ENCODE data around the gene ABCA7. TPM values are rescaled to one million over a fixed set of nuclear protein-coding genes. Genes with fewer than 3 reads are reported as not detected.

Gene ABCA7
- total RNA-seq, 1 donor from 2014 or later: 16.3 TPM

GRCh38 chr19:995051-995827 lies 44.7 kb upstream of the ABCA7 start:
- no peak for TF ChIP-seq CTCF (IDR thresholded peaks at IDR 0.05; ENCODE audit: unreplicated experiment)
- no peaks in the 10 kb centered on the region for H3K4me1 Mint-ChIP-seq (ENCODE audit: unreplicated experiment)
- H3K9me3 Mint-ChIP-seq (ENCODE audit: unreplicated experiment): no peaks in the 10 kb centered on the region
- no peak overlapping the region for H3K27ac Mint-ChIP-seq (ENCODE audit: unreplicated experiment)
- peaks cover 20% of the 10 kb centered on the region for H3K27me3 Mint-ChIP-seq (ENCODE audit: unreplicated experiment)
- no peak for DNase-seq (ENCODE audit: low spot score)
- H3K36me3 Mint-ChIP-seq (ENCODE audit: low read depth, unreplicated experiment): no peaks in the 10 kb centered on the region
- H3K4me3 Mint-ChIP-seq (ENCODE audit: unreplicated experiment): no peak overlapping the region

GRCh38 chr19:996051-996838 lies 43.7 kb upstream of the ABCA7 start:
- Mint-ChIP-seq H3K9me3 (ENCODE audit: unreplicated experiment) (no peaks in the 10 kb centered on the region), H3K4me3 (ENCODE audit: unreplicated experiment) (no peak overlapping the region), H3K4me1 (ENCODE audit: unreplicated experiment) (no peaks in the 10 kb centered on the region), H3K36me3 (ENCODE audit: low read depth, unreplicated experiment) (no peaks in the 10 kb centered on the region), H3K27ac (ENCODE audit: unreplicated experiment) (peak overlapping the region; percentile 24), H3K27me3 (ENCODE audit: unreplicated experiment) (peaks cover 20% of the 10 kb centered on the region)
- TF ChIP-seq CTCF (IDR thresholded peaks at IDR 0.05; ENCODE audit: unreplicated experiment): no peak
- no peak for DNase-seq (ENCODE audit: low spot score)

GRCh38 chr19:998064-998463 lies 41.8 kb upstream of the ABCA7 start:
- no peak for DNase-seq (ENCODE audit: low spot score)
- no peak overlapping the region for H3K4me3 Mint-ChIP-seq (ENCODE audit: unreplicated experiment)
- peaks cover 21% of the 10 kb centered on the region for H3K27me3 Mint-ChIP-seq (ENCODE audit: unreplicated experiment)
- no peak overlapping the region for H3K27ac Mint-ChIP-seq (ENCODE audit: unreplicated experiment)
- peaks cover 4% of the 10 kb centered on the region for H3K36me3 Mint-ChIP-seq (ENCODE audit: low read depth, unreplicated experiment)
- no peak for TF ChIP-seq CTCF (IDR thresholded peaks at IDR 0.05; ENCODE audit: unreplicated experiment)
- no peaks in the 10 kb centered on the region for H3K4me1 Mint-ChIP-seq (ENCODE audit: unreplicated experiment)
- H3K9me3 Mint-ChIP-seq (ENCODE audit: unreplicated experiment): no peaks in the 10 kb centered on the region

- no peak for DNase-seq (ENCODE audit: low spot score)
- TF ChIP-seq CTCF (IDR thresholded peaks at IDR 0.05; ENCODE audit: unreplicated experiment): no peak
- no peak overlapping the region for H3K27ac Mint-ChIP-seq (ENCODE audit: unreplicated experiment)
- no peaks in the 10 kb centered on the region for H3K9me3 Mint-ChIP-seq (ENCODE audit: unreplicated experiment)
- H3K36me3 Mint-ChIP-seq (ENCODE audit: low read depth, unreplicated experiment): peaks cover 4% of the 10 kb centered on the region
- H3K4me1 Mint-ChIP-seq (ENCODE audit: unreplicated experiment): no peaks in the 10 kb centered on the region
- H3K4me3 Mint-ChIP-seq (ENCODE audit: unreplicated experiment): peak overlapping the region; percentile 34
- peaks cover 20% of the 10 kb centered on the region for H3K27me3 Mint-ChIP-seq (ENCODE audit: unreplicated experiment)
These were observed 40.6 kb upstream of the ABCA7 start for GRCh38 chr19:999379-999719.

- Mint-ChIP-seq H3K36me3 (ENCODE audit: low read depth, unreplicated experiment) (peaks cover 4% of the 10 kb centered on the region), H3K27ac (ENCODE audit: unreplicated experiment) (no peak within 1 kb of the TSS), H3K4me3 (ENCODE audit: unreplicated experiment) (peak within 1 kb of the TSS; percentile 34), H3K9me3 (ENCODE audit: unreplicated experiment) (no peaks in the 10 kb centered on the region), H3K27me3 (ENCODE audit: unreplicated experiment) (peaks cover 20% of the 10 kb centered on the region), H3K4me1 (ENCODE audit: unreplicated experiment) (no peaks in the 10 kb centered on the region)
- peak; percentile 78 for DNase-seq (ENCODE audit: low spot score)
- TF ChIP-seq CTCF (IDR thresholded peaks at IDR 0.05; ENCODE audit: unreplicated experiment): peak; percentile 58
These were observed 39.8 kb upstream of the ABCA7 start, which contains the start of gene GRIN3B for GRCh38 chr19:1000095-1000494. Gene GRIN3B, plus strand, starts transcription at chr19:1000419. Its CDS starts 19 bp downstream, at chr19:1000438.

All from endothelial cell (in vitro differentiated cells).